Measurements from ENCODE around the gene RPL11. TPM values are rescaled to one million over a fixed set of nuclear protein-coding genes. Genes with fewer than 3 reads are reported as not detected.

RPL11 gene
- total and polyA plus RNA-seq, 10 of the 15 experiments (the other 5 are each of a cell fraction or from before 2014, with no cell fraction given): 968 to 4,611 (median 2,521) TPM

DNA sequence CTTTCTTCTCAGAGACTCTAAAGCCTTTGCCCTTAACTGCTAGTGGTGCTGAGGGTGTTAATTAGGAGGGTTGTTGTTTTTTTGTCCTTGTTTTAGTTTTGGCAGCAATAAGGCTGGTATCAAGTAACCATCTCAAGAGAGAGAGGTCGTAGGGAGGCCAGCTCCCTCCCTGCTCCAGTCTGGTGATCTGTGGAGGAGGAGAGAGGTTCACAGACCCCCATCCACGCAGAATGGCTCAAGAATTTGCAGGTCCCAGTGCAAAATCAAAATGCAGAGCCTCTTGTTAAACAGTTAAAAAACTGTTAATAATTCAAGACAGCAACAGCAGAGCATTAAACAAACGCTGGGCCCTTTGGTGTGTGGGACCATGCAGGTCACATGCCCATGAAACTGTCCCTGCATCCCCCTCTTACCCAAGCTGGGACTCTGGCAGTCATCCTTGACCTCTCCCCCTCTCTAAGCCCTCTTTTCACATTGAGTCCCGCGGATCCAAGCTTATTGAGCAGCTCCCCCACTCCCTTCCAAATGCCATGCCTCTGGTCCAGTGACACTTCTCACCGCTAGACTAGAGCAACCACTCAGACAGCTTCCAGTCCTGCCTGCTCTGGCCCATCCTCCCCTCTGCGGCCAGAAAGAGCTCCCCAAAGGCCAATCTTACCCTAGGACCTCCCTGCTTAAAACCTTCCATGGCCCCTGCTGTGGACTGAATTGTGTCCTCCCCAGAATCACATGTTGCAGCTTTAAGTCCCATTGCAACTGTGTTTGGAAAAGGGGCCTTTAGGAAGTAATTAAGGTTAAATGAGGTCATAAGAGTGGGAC lies 47.7 kb upstream of the RPL11 start:
- Histone ChIP-seq H3K9ac (ENCODE audit: control insufficient read depth, insufficient read depth, low read length) (no peak overlapping the region), H3K4me2 (ENCODE audit: control insufficient read depth, insufficient read depth) (no peak overlapping the region), H3K27ac (ENCODE audit: control insufficient read depth, insufficient read depth) (no peak overlapping the region), H3K79me2 (ENCODE audit: control insufficient read depth, insufficient read depth, low read length) (no peaks in the 10 kb centered on the region), H2AFZ (ENCODE audit: control insufficient read depth, low read depth, low read length) (no peak overlapping the region), H3K9me3 (replicated peaks; ENCODE audit: control insufficient read depth, insufficient read depth, low read length) (no peaks in the 10 kb centered on the region; the same call in 2 of the 3 replicates), H4K20me1 (ENCODE audit: control insufficient read depth, insufficient read depth) (no peaks in the 10 kb centered on the region), H3K4me3 (no peak overlapping the region), H3K36me3 (ENCODE audit: control insufficient read depth in 2 of 2, insufficient read depth in 2 of 2, low read length in 1 of 2) (no peaks in the 10 kb centered on the region), H3K27me3 (replicated peaks in 1 of 2; ENCODE audit: control insufficient read depth in 2 of 2, insufficient read depth in 2 of 2, low read length in 1 of 2) (0 out of 4 replicates have a peak, but pooled peaks cover 0 to 1% of the 10 kb centered on the region in 2 experiments), H3K4me1 (ENCODE audit: control insufficient read depth, insufficient read depth, low read length) (peaks cover 3% of the 10 kb centered on the region; the same call in 1 of the 2 replicates)
- SMC1A ChIA-PET (ENCODE audit: uncharacterized antibody, unreplicated experiment): interaction anchor here (0.9 to 1.6 kb wide), 3 partner anchors 9 to 102 kb away, joined by 3 to 5 read pairs (median 4); no protein-coding TSS in a partner anchor
- no peak for TF ChIP-seq ZSCAN29 (IDR thresholded peaks at IDR 0.05)
- no peak for TF ChIP-seq NR2F1 (conservative IDR thresholded peaks at IDR 0.05)
- TF ChIP-seq KLF5 (IDR thresholded peaks at IDR 0.05; ENCODE audit: partially characterized antibody): no peak
- no peak for TF ChIP-seq EED (IDR thresholded peaks at IDR 0.05; ENCODE audit: low read depth)
- TF ChIP-seq, protein P1, sequence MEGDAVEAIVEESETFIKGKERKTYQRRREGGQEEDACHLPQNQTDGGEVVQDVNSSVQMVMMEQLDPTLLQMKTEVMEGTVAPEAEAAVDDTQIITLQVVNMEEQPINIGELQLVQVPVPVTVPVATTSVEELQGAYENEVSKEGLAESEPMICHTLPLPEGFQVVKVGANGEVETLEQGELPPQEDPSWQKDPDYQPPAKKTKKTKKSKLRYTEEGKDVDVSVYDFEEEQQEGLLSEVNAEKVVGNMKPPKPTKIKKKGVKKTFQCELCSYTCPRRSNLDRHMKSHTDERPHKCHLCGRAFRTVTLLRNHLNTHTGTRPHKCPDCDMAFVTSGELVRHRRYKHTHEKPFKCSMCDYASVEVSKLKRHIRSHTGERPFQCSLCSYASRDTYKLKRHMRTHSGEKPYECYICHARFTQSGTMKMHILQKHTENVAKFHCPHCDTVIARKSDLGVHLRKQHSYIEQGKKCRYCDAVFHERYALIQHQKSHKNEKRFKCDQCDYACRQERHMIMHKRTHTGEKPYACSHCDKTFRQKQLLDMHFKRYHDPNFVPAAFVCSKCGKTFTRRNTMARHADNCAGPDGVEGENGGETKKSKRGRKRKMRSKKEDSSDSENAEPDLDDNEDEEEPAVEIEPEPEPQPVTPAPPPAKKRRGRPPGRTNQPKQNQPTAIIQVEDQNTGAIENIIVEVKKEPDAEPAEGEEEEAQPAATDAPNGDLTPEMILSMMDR (IDR thresholded peaks at IDR 0.05 in 2 of 3, conservative IDR thresholded peaks at IDR 0.05 in 1 of 3; ENCODE audit: control insufficient read depth in 2 of 3, extremely low read depth in 1 of 3, insufficient read depth in 1 of 3, low read depth in 3 of 3, low read length in 3 of 3): no peak
- no peak for TF ChIP-seq TCF7 (IDR thresholded peaks at IDR 0.05; ENCODE audit: borderline replicate concordance)
- no peak for TF ChIP-seq FOXM1 (IDR thresholded peaks at IDR 0.05; ENCODE audit: low read depth, low read length)
- no peak for TF ChIP-seq IKZF2 (IDR thresholded peaks at IDR 0.05)
- POLR2A ChIA-PET: interaction anchor here (1.0 kb wide), 1 partner anchor 93 kb away, joined by 3 read pairs; no protein-coding TSS in a partner anchor
- in situ Hi-C loops (cut with MboI): no loop called here
- intact Hi-C loops (cut with micrococcal nuclease; ENCODE audit: unreplicated experiment): no loop called here
- BruUV-seq (replicated peaks): no TSS peak
- 19% methylated on average over 7 of the region's 7 CpGs for WGBS (ENCODE audit: insufficient coverage, insufficient replicate concordance, low lambda C conversion rate, missing lambda C conversion rate)
- CTCF ChIA-PET: interaction anchor here (0.8 to 2.9 kb wide), 9 partner anchors 9 to 147 kb away, joined by 3 to 13 read pairs (median 4); no protein-coding TSS in a partner anchor
- FAIRE-seq (no peak), ATAC-seq (no peak), DNase-seq (ENCODE audit: low read depth, low spot score) (no peak)
- RAD21 ChIA-PET (ENCODE audit: unreplicated experiment): interaction anchor here (0.6 to 1.3 kb wide), 5 partner anchors 13 to 147 kb away, joined by 3 to 4 read pairs (median 3); no protein-coding TSS in a partner anchor

All from GM12878 (cell line).